ENCODE data around the gene CDK14. TPM values are rescaled to one million over a fixed set of nuclear protein-coding genes. Genes with fewer than 3 reads are reported as not detected.

CDK14 gene
- total and polyA plus RNA-seq, 9 donors: 12.6 to 54.1 (median 43.8) TPM

DNA sequence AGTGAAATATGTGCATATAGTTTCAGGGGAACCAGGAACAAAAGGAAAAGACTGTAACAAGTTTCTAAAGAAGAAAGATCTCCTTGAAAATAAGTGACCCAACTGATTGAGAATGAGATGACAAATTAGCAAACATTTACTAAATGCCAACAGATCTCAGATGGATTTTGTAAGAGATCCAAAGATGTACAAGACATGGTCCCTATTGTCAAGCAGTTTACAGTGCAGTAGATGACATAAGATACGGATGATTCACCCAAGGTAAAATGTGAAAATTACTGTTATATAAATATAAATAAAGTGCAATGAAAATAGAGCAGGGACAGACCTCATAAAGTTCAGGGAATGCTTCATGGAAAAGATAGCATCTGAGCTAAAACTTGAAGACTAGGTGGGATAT lies 546.6 kb downstream of the CDK14 start:
- no peak for TF ChIP-seq POLR2A (IDR thresholded peaks at IDR 0.05)
- TF ChIP-seq, protein P1, sequence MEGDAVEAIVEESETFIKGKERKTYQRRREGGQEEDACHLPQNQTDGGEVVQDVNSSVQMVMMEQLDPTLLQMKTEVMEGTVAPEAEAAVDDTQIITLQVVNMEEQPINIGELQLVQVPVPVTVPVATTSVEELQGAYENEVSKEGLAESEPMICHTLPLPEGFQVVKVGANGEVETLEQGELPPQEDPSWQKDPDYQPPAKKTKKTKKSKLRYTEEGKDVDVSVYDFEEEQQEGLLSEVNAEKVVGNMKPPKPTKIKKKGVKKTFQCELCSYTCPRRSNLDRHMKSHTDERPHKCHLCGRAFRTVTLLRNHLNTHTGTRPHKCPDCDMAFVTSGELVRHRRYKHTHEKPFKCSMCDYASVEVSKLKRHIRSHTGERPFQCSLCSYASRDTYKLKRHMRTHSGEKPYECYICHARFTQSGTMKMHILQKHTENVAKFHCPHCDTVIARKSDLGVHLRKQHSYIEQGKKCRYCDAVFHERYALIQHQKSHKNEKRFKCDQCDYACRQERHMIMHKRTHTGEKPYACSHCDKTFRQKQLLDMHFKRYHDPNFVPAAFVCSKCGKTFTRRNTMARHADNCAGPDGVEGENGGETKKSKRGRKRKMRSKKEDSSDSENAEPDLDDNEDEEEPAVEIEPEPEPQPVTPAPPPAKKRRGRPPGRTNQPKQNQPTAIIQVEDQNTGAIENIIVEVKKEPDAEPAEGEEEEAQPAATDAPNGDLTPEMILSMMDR (IDR thresholded peaks at IDR 0.05): no peak
- no peak for TF ChIP-seq EP300 (IDR thresholded peaks at IDR 0.05)
- Histone ChIP-seq H3K36me3 (no peaks in the 10 kb centered on the region), H3K4me3 (no peak overlapping the region), H3K4me1 (ENCODE audit: insufficient read depth) (peaks cover 1% of the 10 kb centered on the region), H3K27me3 (no peaks in the 10 kb centered on the region), H3K9me3 (no peaks in the 10 kb centered on the region), H3K27ac (no peak overlapping the region)
- no peak for DNase-seq
- 97 to 99% (median 98%) methylated on average over 1 of the region's 1 CpG for WGBS, 3 donors
- intact Hi-C loops (cut with DNase I): no loop called here

DNA sequence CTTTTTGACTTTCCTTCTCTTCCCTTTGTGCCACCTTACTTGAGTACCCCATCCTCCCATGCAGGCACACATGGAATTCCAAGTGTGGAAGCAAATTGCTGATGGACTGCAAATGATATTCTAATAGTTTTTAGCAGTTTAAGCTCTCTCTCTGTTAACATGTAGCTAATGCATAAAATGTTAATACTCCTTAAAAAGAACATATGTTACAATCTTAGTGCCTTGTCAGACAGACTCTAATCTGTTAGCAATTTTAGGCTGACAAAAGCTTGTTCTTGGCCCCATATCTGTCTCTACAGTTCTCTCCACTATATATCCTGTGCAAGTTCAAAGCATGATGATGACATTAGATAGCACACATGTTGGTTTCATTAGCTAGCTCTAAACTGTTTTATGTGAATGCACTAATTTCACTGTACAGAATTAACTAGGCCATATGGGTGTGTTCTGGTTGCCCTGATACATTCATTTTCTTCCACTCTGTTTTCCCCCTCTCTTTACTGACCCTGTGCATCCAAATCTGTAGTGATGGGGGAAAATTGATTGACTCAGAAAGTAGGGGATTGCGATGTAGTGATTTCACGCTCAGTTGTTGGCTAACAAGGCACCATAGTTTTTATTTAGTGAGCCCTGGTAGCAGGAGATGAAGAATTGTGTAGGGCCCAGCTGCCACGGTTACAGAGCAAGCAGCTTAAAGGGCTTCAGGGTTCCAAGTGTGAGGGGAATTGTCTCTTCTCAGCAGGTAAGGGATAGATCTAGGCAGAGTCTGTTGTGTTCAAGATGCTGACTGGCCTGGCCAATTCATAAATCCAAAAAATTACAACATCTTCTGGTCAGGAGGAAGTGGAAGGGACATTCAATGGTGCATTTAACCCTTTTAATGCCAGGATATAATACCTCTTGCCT lies 553.5 kb downstream of the CDK14 start:
- DNase-seq: no peak
- no peak overlapping the region for H3K27ac ChIP-seq
- H3K27me3 ChIP-seq: no peaks in the 10 kb centered on the region
- no peaks in the 10 kb centered on the region for H3K36me3 ChIP-seq
- no peak overlapping the region for H3K4me3 ChIP-seq
- H3K4me1 ChIP-seq (ENCODE audit: insufficient read depth): no peaks in the 10 kb centered on the region
- no peaks in the 10 kb centered on the region for H3K9me3 ChIP-seq
- intact Hi-C loops (cut with DNase I): no loop called here
- WGBS, 3 donors: 93 to 95% (median 94%) methylated on average over 3 of the region's 3 CpGs
- TF ChIP-seq, protein P1 (IDR thresholded peaks at IDR 0.05): no peak
- TF ChIP-seq POLR2A (IDR thresholded peaks at IDR 0.05) (no peak), EP300 (IDR thresholded peaks at IDR 0.05) (no peak)

DNA sequence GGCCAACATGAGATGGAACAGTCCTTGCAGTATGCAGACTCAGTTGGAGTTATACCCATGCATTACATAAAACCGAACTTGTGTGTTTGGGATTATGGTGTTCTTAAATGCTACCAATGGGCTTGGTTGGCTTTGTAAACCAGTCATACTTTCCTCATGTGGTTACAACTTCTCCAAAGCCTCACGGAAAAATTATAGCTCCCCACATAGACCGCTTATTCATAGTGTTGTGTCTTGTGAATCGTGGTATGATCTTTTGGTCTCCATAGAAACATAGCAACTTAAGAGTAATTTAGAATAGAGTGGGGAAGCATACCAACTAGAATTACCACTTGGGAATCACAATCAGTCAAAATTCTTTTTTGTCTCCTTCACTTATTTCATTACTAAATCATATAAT lies 555.8 kb downstream of the CDK14 start:
- no peaks in the 10 kb centered on the region for H3K36me3 ChIP-seq
- no peaks in the 10 kb centered on the region for H3K4me1 ChIP-seq (ENCODE audit: insufficient read depth)
- no peak for DNase-seq
- intact Hi-C loops (cut with DNase I): no loop called here
- TF ChIP-seq, protein P1 (IDR thresholded peaks at IDR 0.05): no peak
- no peak for TF ChIP-seq EP300 (IDR thresholded peaks at IDR 0.05)
- TF ChIP-seq POLR2A (IDR thresholded peaks at IDR 0.05): no peak
- H3K27ac ChIP-seq: no peak overlapping the region
- 88 to 97% (median 93%) methylated on average over 4 of the region's 4 CpGs for WGBS, 3 donors
- H3K4me3 ChIP-seq: no peak overlapping the region
- no peaks in the 10 kb centered on the region for H3K27me3 ChIP-seq
- no peaks in the 10 kb centered on the region for H3K9me3 ChIP-seq

DNA sequence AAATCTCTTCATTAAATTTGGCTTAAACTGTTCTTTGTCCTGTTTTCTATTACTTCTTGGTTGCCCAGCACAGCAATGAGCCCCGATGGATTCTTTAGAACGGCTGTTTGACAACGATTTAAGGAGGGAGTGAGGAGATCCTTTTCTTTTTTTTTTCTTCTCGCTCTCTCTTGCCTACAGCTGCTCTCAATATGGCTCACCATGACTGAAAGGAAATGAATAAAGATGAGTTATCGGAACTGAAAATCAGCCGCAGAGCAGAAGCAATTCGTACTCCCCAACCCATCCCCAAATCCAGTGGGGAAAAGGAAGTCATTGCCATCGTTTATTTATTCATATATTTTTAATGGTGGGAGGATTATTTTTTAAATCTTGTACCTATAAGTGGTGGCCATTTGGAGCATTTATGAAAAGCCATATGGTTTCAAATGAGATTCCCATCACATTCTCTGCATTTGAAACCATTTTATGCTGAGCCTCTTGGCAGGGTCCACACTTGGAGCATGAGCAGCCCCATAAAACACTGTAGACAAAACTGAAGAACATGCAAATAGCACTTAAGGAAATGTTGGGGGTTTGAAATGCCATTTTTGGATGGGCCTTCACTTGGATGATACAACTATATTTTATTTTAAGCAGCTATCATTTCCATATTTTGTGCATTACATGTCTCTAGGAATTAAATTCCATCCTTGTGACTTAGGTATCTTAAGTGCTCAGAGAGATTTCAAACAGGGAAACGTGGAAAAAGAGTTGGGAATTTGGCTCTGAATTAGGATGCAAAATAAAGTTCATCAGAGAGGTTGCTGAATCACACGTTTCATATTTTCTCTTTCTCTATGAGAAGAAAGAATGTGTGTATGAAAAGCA lies 560.4 kb downstream of the CDK14 start:
- no peaks in the 10 kb centered on the region for H3K9me3 ChIP-seq
- no peaks in the 10 kb centered on the region for H3K36me3 ChIP-seq
- DNase-seq: no peak
- intact Hi-C loops (cut with DNase I): no loop called here
- 88 to 94% (median 93%) methylated on average over 10 of the region's 10 CpGs for WGBS, 3 donors
- no peaks in the 10 kb centered on the region for H3K4me1 ChIP-seq (ENCODE audit: insufficient read depth)
- H3K27ac ChIP-seq: no peak overlapping the region
- H3K4me3 ChIP-seq: no peak overlapping the region
- no peaks in the 10 kb centered on the region for H3K27me3 ChIP-seq
- TF ChIP-seq POLR2A (IDR thresholded peaks at IDR 0.05) (no peak), EP300 (IDR thresholded peaks at IDR 0.05) (no peak)
- TF ChIP-seq, protein P1 (IDR thresholded peaks at IDR 0.05): no peak

Data from ovary (tissue), 9 donors.